ENCODE data around the gene KRT81. TPM values are rescaled to one million over a fixed set of nuclear protein-coding genes. Genes with fewer than 3 reads are reported as not detected.

KRT81 gene
- total RNA-seq, 1 donor from 2014 or later = not detected

Other genes starting within 250 kb of the KRT81 start
- 55.0 and 57.7 TPM in 2 replicates for gene NR4A1, start 240.1 kb downstream of the KRT81 start, total RNA-seq
- 51.2 and 61.4 TPM in 2 replicates for gene ATG101, start 221.6 kb downstream of the KRT81 start, total RNA-seq
- 0.19 TPM in 1 of 2 replicates, not detected in the other for gene SMIM41, start 211.8 kb downstream of the KRT81 start, total RNA-seq
- not detected in 2 replicates for gene KRT80, start 99.5 kb downstream of the KRT81 start, total RNA-seq
- 12.3 and 15.8 TPM in 2 replicates for gene KRT7, start 58.3 kb downstream of the KRT81 start, total RNA-seq
- gene KRT86, start 16.9 kb downstream of the KRT81 start, total RNA-seq = 0.44 and 0.64 TPM in 2 replicates
- not detected in 2 replicates for gene KRT83, start 29.9 kb upstream of the KRT81 start, total RNA-seq
- gene KRT85, start 75.9 kb upstream of the KRT81 start, total RNA-seq = not detected in 2 replicates
- not detected in 2 replicates for gene KRT84, start 94.1 kb upstream of the KRT81 start, total RNA-seq
- not detected in 2 replicates for gene KRT82, start 114.8 kb upstream of the KRT81 start, total RNA-seq
- gene KRT75, start 142.8 kb upstream of the KRT81 start, total RNA-seq = not detected in 2 replicates
- not detected in 2 replicates for gene KRT6B, start 160.6 kb upstream of the KRT81 start, total RNA-seq
- gene KRT6C, start 182.3 kb upstream of the KRT81 start, total RNA-seq = not detected in 2 replicates
- gene KRT6A, start 201.7 kb upstream of the KRT81 start, total RNA-seq = not detected in 2 replicates
- not detected in 2 replicates for gene KRT5, start 228.9 kb upstream of the KRT81 start, total RNA-seq

All from activated CD4-positive, alpha-beta T cell treated with anti-CD3 and anti-CD28 coated beads, Interleukin-2, amount 10 ng/mL, durations not matched to agents 24 days and 14 days (primary cell).